ENCODE measurements around the gene PHF1. TPM values are rescaled to one million over a fixed set of nuclear protein-coding genes. Genes with fewer than 3 reads are reported as not detected.

PHF1 gene
- total and polyA plus RNA-seq, 2 of the 4 experiments (the other 2 are of a cell fraction), result 9.0 to 47.2 TPM

- POLR2A ChIA-PET (ENCODE audit: unreplicated experiment), result no interaction called here
- no peaks in the 10 kb centered on the region for H3K9me3 ChIP-seq (ENCODE audit: control insufficient read depth, insufficient read depth, low read length)
Measured at GRCh38 chr6:33451606-33452005, 40.8 kb downstream of the PHF1 start.

More at GRCh38 chr6:33451606-33452005, 40.8 kb downstream of the PHF1 start:
- in situ Hi-C loops (cut with MboI; ENCODE audit: low sequenced_read_pairs), result loop anchor here (10.0 kb wide), 1 partner anchor 253 kb away; no protein-coding TSS in a partner anchor
- no peak overlapping the region for H4K8ac ChIP-seq (ENCODE audit: low read depth in 2 of 2, low read length in 2 of 2)
- TF ChIP-seq CHD1 (IDR thresholded peaks at IDR 0.05; ENCODE audit: low read depth, low read length), result no peak
- TF ChIP-seq RFX5 (IDR thresholded peaks at IDR 0.05; ENCODE audit: low read depth, low read length), result no peak
- no peak for TF ChIP-seq CEBPB (IDR thresholded peaks at IDR 0.05; ENCODE audit: low read depth, low read length)
- TF ChIP-seq RAD21 (IDR thresholded peaks at IDR 0.05; ENCODE audit: low read length), result no peak
- no peak for TF ChIP-seq NFE2L2 (IDR thresholded peaks at IDR 0.05; ENCODE audit: low read depth, low read length)
- no peak for TF ChIP-seq FOS (IDR thresholded peaks at IDR 0.05; ENCODE audit: low read depth, low read length)
- TF ChIP-seq USF2 (IDR thresholded peaks at IDR 0.05; ENCODE audit: low read depth, low read length), result no peak
- no peak for TF ChIP-seq POLR2A (IDR thresholded peaks at IDR 0.05; ENCODE audit: low read depth, low read length)
- no peak for TF ChIP-seq SMC3 (IDR thresholded peaks at IDR 0.05; ENCODE audit: low read depth, low read length)
- no peak for TF ChIP-seq RCOR1 (IDR thresholded peaks at IDR 0.05; ENCODE audit: insufficient replicate concordance, low read length)
- TF ChIP-seq MAZ (IDR thresholded peaks at IDR 0.05; ENCODE audit: borderline replicate concordance, low read depth, low read length), result no peak
- TF ChIP-seq ELK1 (IDR thresholded peaks at IDR 0.05; ENCODE audit: borderline replicate concordance, low read depth, low read length), result no peak
- BruUV-seq (replicated peaks), result no TSS peak
- CTCF ChIA-PET, result no interaction called here
- H2BK20ac ChIP-seq (ENCODE audit: low read depth, low read length), result no peak overlapping the region
- H3K18ac ChIP-seq (ENCODE audit: low read depth, low read length), result no peak overlapping the region
- no peak overlapping the region for H3K27ac ChIP-seq (ENCODE audit: insufficient read depth, low read length)
- H3K4me1 ChIP-seq (ENCODE audit: control insufficient read depth, insufficient read depth, low read length), result peaks cover 4% of the 10 kb centered on the region
- H2BK15ac ChIP-seq (ENCODE audit: low read depth, low read length), result no peak overlapping the region
- H3K36me3 ChIP-seq (ENCODE audit: control insufficient read depth, insufficient read depth, low read length), result peaks cover 34% of the 10 kb centered on the region
- peaks cover 24 to 37% of the 10 kb centered on the region in 2 experiments; a peak in 3 of 4 replicates for H3K79me1 ChIP-seq (ENCODE audit: low read depth in 1 of 2, low read length in 2 of 2)
- H2BK120ac ChIP-seq (ENCODE audit: low read depth, low read length), result no peak overlapping the region
- WGBS, 2 experiments (ENCODE audit: extremely low coverage in 2 of 2, insufficient read length in 1 of 2), result 83% methylated on average over 2 of the region's 15 CpGs; no CpG with 5 or more reads in 1 of the 2 experiments
- H3K27me3 ChIP-seq (ENCODE audit: control insufficient read depth, insufficient read depth, low read length), result no peaks in the 10 kb centered on the region
- H3K9ac ChIP-seq (ENCODE audit: low read depth, low read length), result no peak overlapping the region
- DNase-seq (no peak), ATAC-seq (ENCODE audit: low read depth) (no peak)
- intact Hi-C loops (cut with micrococcal nuclease), result loop anchor here (10.0 kb wide), 1 partner anchor 223 kb away; no protein-coding TSS in a partner anchor
- H2AK5ac ChIP-seq (ENCODE audit: low read depth, low read length), result no peak overlapping the region
- H3K4ac ChIP-seq (ENCODE audit: low read depth, low read length), result no peak overlapping the region
- H4K5ac ChIP-seq (ENCODE audit: low read depth, low read length), result no peak overlapping the region
- no peak overlapping the region for H3K14ac ChIP-seq (replicated peaks; ENCODE audit: low read depth, low read length)
- no peak overlapping the region for H3K56ac ChIP-seq (ENCODE audit: extremely low read depth, insufficient read depth, low read length)
- no peak overlapping the region for H3K4me3 ChIP-seq (ENCODE audit: insufficient read depth, low read depth, low read length)
- H3K4me2 ChIP-seq (ENCODE audit: low read depth, low read length), result no peak overlapping the region
- no peak overlapping the region for H2AK9ac ChIP-seq (replicated peaks; ENCODE audit: low read depth, low read length, poor library complexity)
- H3K23ac ChIP-seq (ENCODE audit: low read depth, low read length), result no peak overlapping the region
- no peak overlapping the region for H4K91ac ChIP-seq (ENCODE audit: insufficient read depth, low read depth, low read length)
- H4K20me1 ChIP-seq (ENCODE audit: insufficient read depth, low read length), result no peaks in the 10 kb centered on the region; the same call in 1 of the 2 replicates
- H2AFZ ChIP-seq (replicated peaks; ENCODE audit: low read length, poor library complexity), result no peak overlapping the region
- H2BK5ac ChIP-seq (ENCODE audit: low read depth, low read length, poor library complexity, severe bottlenecking), result no peak overlapping the region
- H3K9me1 ChIP-seq (ENCODE audit: insufficient read depth, low read length), result no peaks in the 10 kb centered on the region
- dilution Hi-C loops (cut with HindIII; ENCODE audit: low sequenced_read_pairs, unreplicated experiment), result no loop called here
